IPS-NIHi7 (cell line): ENCODE measurements around the gene GNS.
"Not testable (repeated sequence)": the region's sequence is repeated elsewhere in the genome, so short reads cannot be mapped to it uniquely, and the experiment has no call there.

Source experiments
- DNase-seq: peaks from one replicate; pipeline ENCODE4 v3.0.0; 2012; ENCODE audit warnings: mixed read lengths; ENCODE audit errors: extremely low spot score

Gene GNS

DNA sequence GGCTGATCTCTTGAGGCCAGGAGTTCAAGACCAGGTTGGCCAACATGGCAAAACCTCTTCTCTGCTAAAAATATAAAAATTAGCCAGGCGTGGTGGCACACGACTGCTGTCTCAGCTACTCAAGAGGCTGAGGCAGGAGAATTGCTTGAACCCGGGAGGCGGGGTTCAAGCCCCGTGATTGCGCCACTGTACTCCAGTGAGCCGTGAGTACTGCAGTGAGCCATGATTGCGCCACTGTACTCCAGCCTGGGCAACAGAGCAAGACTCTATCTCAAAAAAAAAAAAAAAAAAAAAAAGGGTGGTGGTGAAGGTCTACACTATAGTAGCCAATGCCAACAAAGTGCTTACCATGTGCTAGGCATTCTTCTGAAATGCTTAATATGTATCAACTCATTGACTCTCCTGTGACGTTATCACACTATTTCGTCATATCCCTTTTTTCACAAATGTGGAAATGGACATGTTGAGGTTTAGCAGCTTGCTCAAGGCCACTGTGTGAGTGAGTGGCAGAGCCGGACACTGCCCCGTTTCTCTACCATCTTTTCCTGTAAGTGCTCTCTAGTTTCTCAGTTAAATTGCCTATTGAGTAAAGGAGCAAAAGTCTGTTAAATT lies 59.6 kb downstream of the GNS start:
- DNase-seq, result no peak

DNA sequence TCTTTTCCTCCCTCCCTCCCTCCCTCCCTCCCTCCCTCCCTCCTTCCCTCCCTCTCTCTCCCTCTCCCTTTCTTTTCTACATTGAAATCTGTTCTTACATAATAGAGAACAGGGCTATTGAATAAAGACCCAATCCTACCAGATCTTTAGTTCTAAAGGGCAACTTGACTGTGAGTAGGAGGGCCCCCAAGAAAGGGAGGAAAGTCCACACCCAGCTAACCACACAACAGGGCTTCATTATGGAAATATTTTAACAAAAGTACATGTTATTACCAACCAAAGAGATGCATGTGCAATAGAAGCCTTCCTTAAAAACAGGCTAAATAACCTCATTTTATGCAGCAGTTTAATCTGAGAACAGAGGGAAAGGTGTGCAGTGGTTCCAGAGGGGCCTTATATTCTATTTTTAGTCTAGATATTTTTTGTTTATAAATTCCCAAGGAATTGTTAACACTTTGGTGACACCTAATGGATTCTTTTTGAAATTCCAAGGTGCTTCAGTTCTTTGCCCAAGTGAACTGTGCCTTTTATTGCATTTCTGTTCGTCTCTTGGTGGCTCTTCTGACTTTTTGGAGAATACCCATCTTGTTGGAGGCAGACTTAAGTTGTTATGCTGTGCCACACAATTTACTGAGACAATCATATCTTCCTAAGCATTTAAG lies 63.0 kb downstream of the GNS start:
- DNase-seq, result no peak

DNA sequence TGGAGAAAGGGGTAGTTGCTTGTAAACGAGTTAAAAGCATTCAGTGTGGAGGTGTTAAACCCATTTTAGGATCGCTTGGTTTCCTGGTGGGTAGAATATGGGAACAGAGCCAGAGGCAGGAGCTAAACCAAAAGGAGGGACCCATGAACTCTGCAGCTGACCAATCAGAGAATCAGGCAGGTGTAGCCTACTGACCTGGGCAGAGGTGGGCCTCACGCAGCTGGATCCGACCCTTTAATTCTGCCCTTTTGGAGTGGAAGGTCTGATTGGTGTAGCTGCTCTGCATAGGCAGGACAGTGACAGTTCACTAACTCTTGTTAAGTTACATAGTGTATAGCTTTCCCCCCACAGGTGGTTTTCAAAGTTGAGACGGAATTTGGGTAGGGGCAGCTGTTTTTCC lies 63.7 kb downstream of the GNS start:
- no peak for DNase-seq

DNA sequence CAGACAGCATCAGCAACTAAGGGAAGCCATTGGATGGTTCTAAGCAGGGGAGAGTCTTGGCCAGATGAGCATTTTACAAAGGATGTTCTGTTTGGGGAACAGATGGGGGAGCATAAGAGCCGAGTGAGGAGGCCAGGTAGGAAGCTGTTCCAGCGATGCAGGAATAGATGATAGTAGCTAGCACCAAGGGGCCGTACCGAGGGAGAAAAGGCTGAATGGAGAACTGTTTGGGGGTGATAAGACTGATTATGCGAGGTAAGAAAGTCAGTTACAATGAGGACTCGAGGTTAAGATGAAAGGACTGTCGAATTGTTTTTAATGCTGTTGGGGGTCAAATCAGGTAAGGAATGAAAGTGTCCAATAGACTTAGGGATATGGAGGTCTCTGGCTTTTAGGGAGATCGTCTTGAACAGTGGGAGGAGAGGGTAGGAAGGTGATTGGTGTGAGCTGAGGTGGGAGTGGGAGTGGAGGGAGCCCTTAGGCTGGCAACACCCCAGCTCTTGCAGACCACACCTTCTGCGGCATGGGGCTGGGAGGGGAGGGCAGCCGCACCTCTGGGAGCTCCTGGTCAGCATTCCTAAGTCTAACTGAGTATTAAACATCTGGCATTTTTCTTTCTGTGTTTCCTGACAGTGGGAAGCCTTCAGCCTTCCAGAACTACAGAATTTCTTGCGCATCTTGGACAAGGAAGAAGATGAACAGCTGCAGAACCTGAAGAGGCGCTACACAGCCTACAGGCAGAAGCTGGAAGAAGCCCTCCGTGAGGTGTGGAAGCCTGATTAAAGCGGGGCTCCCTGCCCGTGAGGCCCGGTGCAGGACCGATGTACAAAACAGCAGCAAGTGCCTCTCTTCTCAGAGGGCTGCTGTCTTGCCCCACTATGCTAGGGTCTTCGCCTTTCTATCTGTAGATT lies 64.8 kb downstream of the GNS start:
- DNase-seq, result no peak

DNA sequence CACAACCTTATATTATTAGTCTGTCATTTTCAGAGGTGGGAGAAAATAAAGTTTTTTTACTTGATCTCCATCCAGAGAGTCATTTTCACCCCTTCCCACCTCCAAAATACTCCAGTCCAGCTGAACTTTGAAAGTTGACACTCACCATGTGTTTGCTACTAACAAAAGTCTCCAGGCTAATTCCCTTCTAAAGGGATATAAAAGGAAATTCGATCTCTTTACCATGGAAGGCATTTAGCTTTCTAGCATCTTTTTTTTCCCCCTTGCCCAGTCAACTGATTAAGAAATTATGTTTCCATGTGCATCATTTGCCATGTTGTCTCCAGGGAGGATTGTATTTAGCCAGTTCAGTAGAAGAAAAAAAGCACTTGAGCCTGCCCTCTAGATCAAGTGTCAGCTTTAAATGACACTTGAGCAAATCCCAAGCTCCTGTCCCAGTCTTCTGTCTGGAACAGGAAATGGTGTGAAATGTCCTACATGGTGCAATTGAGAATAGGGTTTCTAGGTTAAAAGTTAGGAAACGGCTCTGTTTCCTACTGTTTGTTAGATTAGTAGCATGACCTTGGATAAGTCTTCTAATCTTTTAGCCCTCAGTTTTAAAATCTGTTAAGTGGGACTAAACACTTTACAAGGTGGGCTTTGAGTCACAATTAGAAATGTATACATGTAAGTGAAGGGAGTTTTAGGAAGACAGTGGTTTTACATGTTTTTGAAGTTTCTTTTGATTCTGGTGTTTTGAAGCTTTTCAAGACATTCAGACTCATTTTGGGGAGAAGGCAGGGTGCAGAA lies 67.2 kb downstream of the GNS start:
- no peak for DNase-seq

DNA sequence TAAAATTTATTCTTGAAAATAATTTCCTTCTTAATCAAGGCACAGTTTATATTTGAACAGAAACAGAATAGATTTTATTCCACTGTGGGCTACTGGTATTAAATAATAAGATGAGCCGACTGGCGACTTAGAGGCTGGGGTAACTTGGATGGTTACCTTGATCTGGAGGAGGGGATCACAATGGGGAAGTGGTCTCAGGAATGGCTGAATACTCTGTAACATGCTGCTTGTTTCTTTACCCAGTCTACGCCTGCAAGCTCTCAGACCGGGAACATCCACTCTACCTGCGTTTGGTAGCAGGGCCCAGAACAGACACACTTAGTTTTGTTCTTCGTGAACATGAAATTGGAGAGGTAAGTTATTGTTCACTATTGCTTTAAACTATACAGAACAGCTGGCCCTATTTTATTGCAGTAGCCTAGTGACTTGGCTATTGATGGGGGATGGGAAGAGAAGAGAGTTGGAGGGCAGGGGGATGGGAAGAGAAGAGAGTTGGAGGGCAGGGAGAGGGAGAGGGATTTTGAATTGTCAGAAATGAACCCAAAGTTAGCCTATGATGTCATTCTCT lies 67.9 kb downstream of the GNS start:
- DNase-seq, result no peak

DNA sequence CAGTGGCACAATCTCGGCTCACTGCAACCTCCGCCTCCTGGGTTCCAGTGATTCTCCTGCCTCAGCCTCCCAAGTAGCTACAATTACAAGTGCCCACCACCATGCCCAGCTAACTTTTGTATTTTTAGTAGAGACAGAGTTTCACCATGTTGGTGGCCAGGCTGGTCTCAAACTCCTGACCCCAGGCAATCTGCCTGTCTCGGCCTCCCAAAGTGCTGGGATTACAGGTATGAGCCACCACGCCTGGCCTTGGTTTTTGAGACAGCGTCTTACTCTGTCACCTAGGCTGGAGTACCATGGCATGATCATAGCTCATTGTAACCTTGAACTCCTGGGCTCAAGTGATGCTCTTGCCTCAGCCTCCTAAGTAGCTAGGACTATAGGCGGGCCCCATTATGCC lies 69.0 kb downstream of the GNS start:
- DNase-seq, result not testable (repeated sequence)

DNA sequence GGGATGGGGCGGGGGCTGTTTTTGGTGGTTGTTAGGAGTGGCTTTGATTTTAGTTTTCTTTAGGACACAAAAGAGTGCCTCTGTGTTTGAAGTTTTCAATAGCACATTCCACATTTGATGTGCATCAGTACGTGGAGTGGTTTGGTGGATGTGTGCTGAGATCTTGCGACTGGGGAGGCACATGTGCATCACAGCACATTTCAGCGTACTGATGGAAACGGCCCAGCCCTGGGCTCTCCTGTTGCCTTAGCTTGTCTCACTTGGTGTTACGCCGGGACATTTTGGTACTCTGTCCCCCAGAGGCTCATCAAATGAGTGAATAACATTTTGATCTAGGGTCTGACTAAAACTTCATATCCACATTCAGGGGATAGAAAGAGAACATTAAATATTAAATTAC lies 70.5 kb downstream of the GNS start:
- no peak for DNase-seq

DNA sequence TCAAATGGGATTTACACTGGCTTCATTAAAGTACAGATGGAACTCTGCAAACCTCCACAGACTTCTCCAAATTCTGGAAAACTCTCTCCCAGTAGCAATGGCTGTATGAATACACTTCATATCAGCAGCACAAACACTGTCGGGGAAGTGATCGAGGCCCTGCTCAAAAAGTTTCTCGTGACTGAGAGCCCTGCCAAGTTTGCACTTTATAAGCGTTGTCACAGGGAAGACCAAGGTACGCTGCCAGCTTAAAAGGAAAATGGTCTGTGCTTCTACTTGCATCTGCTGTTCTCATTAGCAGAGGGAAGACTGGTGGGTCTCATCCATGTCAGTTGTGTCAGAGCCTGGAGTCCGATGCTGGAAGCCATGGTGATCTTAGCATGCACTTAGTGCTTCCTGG lies 71.0 kb downstream of the GNS start:
- DNase-seq, result no peak

DNA sequence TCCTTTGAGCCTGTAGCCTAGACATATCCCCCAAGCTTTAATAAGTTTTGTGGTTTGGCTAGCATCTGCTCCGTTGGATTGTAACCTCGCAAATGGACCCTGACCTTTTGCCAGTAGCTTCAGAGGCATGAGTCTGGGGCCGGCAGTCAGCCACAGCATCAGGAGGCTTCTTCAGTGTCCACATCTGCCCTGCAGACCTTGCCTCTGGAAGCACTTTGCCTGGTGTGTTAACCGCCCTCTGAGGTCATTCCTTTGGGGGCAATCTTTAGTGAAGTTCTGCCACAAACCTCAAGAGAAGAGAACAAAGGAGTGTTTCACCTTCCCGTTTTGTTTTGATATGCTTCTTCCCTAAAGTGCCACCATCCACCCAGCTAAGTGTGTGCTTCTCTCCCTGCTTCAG lies 71.4 kb downstream of the GNS start:
- DNase-seq, result no peak

DNA sequence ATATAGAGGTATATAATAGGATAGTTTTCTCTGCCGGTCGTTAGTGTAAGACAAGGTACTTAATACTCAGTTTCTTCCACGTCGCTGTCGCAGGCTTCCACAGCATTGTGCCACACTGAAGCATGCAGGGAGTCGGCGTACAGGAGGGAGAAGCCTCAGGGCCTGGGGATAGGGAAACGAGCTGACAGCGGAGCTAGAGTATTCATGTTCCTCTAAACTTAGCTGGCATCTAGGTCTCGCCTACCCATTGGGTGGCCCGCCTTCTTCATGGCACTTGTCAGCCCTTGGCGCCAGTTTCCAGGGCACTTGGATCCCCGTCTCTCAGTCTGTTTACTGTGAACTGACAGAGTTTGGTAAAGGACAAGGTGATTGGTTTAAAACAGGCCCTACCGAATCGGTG lies 73.6 kb downstream of the GNS start:
- DNase-seq, result no peak

DNA sequence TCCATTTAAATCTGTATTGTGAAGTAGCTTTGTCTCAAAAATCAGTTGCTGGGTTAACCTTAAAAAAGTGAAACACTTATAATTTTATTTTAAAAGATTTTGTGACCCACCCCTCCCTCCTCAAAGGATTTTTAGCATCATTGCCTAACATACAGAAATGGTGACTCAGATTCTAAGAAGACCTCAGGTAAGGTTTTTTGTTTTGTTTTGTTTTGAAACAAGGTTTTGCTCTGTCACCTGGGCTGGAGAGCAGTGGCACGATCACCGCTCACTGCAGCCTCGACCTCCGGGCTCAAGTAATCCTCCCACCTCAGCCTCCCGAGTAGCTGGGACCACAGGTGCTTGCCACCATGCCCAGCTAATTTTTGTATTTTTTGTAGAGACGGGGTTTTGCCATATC lies 74.2 kb downstream of the GNS start:
- DNase-seq, result no peak

DNA sequence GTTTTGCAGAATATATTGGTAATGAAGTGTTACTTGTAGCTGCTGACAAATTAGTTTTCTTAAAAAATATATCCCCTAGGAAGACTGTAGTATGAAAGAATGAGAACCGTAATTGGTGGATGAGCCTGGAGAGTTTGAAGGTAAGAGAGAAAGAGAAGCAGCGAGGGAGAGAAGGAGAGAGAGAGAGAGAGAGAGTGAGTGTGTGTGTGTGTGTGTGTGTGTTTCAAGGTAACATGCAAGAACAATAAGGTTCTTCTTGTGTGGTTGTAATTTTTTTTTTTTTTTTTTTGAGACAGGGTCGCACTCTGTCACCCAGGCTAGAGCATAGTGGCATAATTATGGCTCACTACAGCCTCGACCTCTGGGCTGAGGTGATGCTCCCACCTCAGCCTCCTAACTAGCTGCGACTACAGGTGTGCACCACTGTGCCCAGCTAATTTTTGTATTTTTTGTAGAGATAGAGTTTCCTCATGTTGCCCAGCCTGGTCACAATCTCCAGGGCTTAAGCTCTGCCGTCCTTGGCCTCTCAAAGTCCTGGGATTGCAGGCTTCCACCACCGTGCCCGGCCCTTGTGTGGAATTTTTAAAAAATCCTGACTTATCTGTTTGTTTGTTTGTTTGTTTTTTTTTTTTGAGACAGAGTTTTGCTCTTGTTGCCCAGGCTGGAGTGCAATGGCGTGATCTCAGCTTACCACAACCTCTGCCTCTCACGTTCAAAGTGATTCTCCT lies 75.2 kb downstream of the GNS start:
- DNase-seq, result no peak

DNA sequence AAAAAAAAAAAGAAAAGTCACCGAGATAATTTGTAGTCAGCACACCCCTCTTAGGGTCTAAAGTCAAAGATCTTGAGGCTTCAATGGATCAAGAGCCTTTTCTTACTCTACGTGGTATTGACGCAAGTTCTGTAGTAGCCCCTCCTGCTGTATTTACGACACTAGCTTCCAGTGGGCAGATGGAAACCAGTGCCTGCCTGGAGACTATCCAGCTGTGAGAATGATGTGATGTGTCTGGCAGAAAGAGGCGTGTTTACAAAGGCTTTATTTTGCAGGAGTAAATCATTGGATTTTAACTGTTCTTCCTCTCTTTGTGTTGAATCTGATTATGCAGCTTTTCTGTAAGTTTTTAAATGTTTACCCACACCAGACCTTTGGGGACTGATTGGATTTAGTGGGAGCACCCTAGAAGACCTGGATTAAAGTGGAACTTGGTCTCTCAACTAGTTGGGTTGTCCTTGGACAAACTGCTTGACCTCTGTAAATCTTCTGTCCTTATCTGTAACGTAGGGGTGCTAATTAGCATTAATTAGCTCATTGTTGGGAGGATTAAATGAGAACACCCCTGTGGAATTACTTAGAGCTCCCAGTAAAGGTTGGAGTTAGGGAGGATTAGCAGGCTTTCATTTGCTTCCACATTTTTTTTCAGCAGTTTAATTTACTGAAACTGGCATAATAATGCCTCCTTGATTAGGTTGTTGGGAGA lies 76.5 kb downstream of the GNS start:
- DNase-seq, result peak; percentile 69

DNA sequence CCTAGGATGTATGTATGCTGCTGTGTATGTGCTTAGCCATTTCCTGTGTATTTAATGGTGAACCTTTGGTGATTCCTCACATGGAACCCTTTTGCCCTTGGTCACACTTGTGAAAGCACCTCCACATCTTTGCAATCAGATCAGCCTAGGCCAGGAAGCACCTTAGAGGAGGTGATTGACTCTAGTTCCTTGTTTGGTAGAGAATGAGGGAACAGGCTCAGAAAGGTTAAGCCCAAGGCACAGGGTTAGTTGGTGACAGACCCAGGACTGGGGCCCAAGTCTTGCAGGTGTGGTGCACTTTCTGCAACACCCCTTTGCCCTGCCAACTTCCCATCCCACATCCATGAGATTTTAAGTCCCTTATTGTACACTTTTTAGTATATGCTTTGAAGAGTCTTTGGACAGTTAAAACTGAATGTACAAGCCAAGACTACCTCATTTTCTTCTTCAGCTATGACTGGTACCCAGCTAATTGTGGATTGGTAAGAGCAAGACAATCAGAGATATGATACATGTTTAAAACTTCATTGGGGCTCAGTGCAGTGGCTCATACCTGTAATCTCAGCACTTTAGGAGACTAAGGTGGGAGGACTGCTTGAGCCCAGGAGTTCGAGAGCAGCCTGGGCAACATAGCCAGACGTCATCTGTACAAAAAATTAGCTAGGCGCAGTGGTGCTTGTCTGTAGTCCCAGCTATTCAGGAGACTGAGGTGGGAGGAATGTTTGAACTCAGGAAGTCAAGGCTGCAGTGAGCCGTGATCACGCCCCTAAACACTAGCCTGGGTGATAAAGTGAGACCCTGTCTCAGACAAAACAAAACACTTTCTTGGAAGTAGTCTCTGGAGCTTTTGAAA lies 77.8 kb downstream of the GNS start:
- no peak for DNase-seq

DNA sequence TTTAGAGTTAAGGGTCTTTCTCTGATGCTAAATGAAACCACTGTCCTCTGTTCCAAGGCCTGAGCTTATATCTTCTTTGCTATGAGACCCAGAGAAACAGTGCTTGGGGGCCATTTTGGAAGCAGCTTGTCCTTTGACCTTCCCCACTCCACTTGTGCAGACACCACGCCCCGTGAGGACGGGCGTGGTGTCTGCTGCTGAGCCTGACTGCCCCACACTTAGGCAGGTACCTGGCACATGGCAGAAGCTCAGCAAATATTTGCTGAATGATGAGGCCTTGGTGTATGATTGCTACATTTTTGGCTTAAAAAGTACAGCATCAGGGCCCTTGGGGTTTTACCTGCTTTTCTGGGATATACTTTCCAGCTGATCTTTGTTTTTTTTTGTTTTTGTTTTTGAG lies 79.0 kb downstream of the GNS start:
- no peak for DNase-seq

DNA sequence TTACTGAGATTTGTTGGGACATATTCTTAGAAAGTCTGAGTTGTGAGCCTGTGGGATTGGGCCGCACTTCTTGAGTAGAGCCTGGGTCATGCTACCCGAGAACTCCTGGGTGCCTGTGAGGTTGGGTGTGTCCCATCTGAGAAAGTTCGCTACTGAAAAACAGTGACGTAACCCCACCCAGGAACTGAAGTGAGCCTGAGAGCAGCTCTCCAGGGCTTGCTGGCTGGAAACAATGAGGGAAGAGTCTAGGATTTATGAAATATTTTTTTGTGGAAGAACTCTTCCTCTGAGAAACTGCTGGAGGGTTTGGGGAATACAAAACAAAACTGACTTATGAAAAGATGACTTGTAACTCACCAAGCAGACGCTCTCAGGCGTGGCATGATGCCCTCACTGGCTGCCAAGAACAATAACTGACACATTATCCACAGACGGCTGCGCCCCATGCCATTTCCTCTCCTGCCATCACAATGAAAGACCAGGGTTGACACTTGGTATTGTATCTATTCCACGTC lies 79.7 kb downstream of the GNS start:
- no peak for DNase-seq

DNA sequence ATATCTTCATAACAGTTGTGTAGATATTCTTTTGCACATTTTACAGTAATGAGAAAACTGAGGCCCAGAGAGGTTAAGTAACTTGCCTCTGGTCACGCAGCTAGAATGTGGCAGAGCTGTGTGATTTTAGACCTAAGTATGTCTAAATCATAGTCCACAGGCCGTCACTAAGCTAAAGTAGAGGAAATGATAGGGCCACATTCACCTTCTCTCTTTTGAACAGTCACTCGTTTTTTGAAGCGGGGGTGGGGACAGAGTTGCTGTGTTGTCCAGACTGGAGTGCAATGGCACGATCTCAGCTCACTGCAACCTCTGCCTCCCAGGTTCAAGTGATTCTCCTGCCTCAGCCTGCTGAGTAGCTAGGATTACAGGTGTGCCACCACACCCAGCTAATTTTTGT lies 80.4 kb downstream of the GNS start:
- DNase-seq, result no peak

DNA sequence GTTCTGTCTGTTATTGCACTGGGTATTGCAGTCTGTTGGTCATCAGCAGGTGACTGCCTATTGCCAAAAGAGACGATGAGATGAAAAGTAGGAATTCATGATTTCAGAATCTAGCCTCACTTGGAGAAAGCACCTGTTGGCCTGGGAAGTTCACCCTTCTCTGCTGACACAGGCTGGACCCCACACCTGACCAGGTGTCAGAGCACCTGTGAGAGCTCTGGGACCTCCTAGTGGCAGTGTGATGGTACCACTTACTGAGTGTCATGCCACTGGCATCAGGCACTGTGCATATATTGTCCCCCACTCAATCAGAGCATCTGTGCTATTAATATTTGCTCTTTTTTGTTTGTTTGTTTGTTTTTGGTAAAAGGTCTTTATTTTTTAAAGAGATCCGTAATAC lies 81.0 kb downstream of the GNS start:
- DNase-seq, result no peak
